ENCODE results near the gene ZNF580. TPM values are rescaled to one million over a fixed set of nuclear protein-coding genes. Genes with fewer than 3 reads are reported as not detected.

The ZNF580 gene
- total and polyA plus RNA-seq, 5 experiments from 2014 or later: 15.3 to 111 (median 21.7) TPM

- Mint-ChIP-seq H3K27ac (peak overlapping the region; percentile 6 to 93 (median 87)), H3K4me3 (peak overlapping the region in 8 of 10 donors; percentile 7 to 83 (median 34)), H3K27me3 (no peaks in the 10 kb centered on the region), H3K4me1 (peaks cover 34 to 52% (median 46%) of the 10 kb centered on the region in 4 donors), H3K36me3 (peaks cover 3 to 12% (median 4%) of the 10 kb centered on the region in 3 donors), H3K9me3 (no peaks in the 10 kb centered on the region)
- peak; percentile 66 to 97 (median 89) for DNase-seq
- peak; percentile 36 to 41 for ATAC-seq
- POLR2A ChIA-PET: interaction anchor here (0.6 to 9.3 kb wide), 16 partner anchors 8 to 620 kb away, joined by 3 to 148 read pairs (median 5); partner anchors contain the start of genes CCDC106, FIZ1, U2AF2 and ZNF524
Observed at GRCh38 chr19:55632463-55632834, 8.4 kb upstream of the ZNF580 start.

- Mint-ChIP-seq H3K27me3 (no peaks in the 10 kb centered on the region), H3K9me3 (no peaks in the 10 kb centered on the region), H3K27ac (peak overlapping the region in 4 of 10 donors; percentile 72 to 100 (median 100)), H3K36me3 (peaks cover 4 to 20% (median 5%) of the 10 kb centered on the region in 3 donors), H3K4me1 (peaks cover 40 to 61% (median 55%) of the 10 kb centered on the region in 4 donors), H3K4me3 (peak overlapping the region in 4 of 10 donors; percentile 67 to 97 (median 76))
- POLR2A ChIA-PET: interaction anchor here (0.7 to 9.3 kb wide), 12 partner anchors 9 to 543 kb away, joined by 3 to 148 read pairs (median 12); partner anchors contain the start of genes CCDC106, FIZ1, U2AF2 and UBE2S
- ATAC-seq (no peak), DNase-seq (no peak)
Observed at GRCh38 chr19:55633861-55634260, 6.9 kb upstream of the ZNF580 start.

- Mint-ChIP-seq H3K36me3 (peaks cover 4 to 20% (median 7%) of the 10 kb centered on the region in 3 donors), H3K4me1 (peaks cover 44 to 72% (median 67%) of the 10 kb centered on the region in 4 donors), H3K27ac (peak overlapping the region; percentile 99 to 100 (median 100)), H3K9me3 (no peaks in the 10 kb centered on the region), H3K27me3 (no peaks in the 10 kb centered on the region), H3K4me3 (peak overlapping the region; percentile 97 to 100 (median 100))
- POLR2A ChIA-PET: interaction anchor here (0.6 to 9.3 kb wide), 11 partner anchors 11 to 376 kb away, joined by 3 to 148 read pairs (median 12); partner anchors contain the start of genes CCDC106, FIZ1, PPP6R1 and U2AF2
- ATAC-seq: no peak
- no peak for DNase-seq
Observed at GRCh38 chr19:55635334-55635717, 5.5 kb upstream of the ZNF580 start.

- Mint-ChIP-seq H3K36me3 (peaks cover 4 to 20% (median 7%) of the 10 kb centered on the region in 3 donors), H3K27ac (peak overlapping the region; percentile 99 to 100 (median 100)), H3K4me1 (peaks cover 44 to 74% (median 70%) of the 10 kb centered on the region in 4 donors), H3K9me3 (no peaks in the 10 kb centered on the region), H3K27me3 (no peaks in the 10 kb centered on the region), H3K4me3 (peak overlapping the region; percentile 97 to 100 (median 100))
- DNase-seq: no peak
- ATAC-seq: no peak
- POLR2A ChIA-PET: interaction anchor here (0.6 to 9.3 kb wide), 11 partner anchors 10 to 377 kb away, joined by 3 to 148 read pairs (median 8); partner anchors contain the start of genes CCDC106, FIZ1, NAT14 and PPP6R1
Observed at GRCh38 chr19:55635856-55636440, 4.9 kb upstream of the ZNF580 start.

GRCh38 chr19:55636723-55637122 lies 4.1 kb upstream of the ZNF580 start:
- Mint-ChIP-seq H3K4me3 (peak overlapping the region; percentile 97 to 100 (median 100)), H3K9me3 (no peaks in the 10 kb centered on the region), H3K36me3 (peaks cover 4 to 20% (median 7%) of the 10 kb centered on the region in 3 donors), H3K27ac (peak overlapping the region; percentile 99 to 100 (median 100)), H3K4me1 (peaks cover 45 to 76% (median 71%) of the 10 kb centered on the region in 4 donors), H3K27me3 (no peaks in the 10 kb centered on the region)
- POLR2A ChIA-PET: interaction anchor here (0.6 to 9.3 kb wide), 8 partner anchors 9 to 161 kb away, joined by 3 to 148 read pairs (median 34); partner anchors contain the start of genes CCDC106, FIZ1, NAT14 and U2AF2
- DNase-seq: no peak
- ATAC-seq: no peak

GRCh38 chr19:55637534-55637933 lies 3.3 kb upstream of the ZNF580 start:
- no peaks in the 10 kb centered on the region for H3K9me3 Mint-ChIP-seq
- H3K27ac Mint-ChIP-seq: peak overlapping the region; percentile 24 to 100 (median 89)
- DNase-seq: no peak
- POLR2A ChIA-PET: interaction anchor here (0.9 to 9.3 kb wide), 9 partner anchors 9 to 176 kb away, joined by 3 to 148 read pairs (median 8); partner anchors contain the start of genes CCDC106, FIZ1, ISOC2 and NAT14
- no peaks in the 10 kb centered on the region for H3K27me3 Mint-ChIP-seq
- H3K36me3 Mint-ChIP-seq: peaks cover 4 to 20% (median 7%) of the 10 kb centered on the region in 3 donors
- peaks cover 43 to 74% (median 68%) of the 10 kb centered on the region in 4 donors for H3K4me1 Mint-ChIP-seq
- peak overlapping the region in 9 of 10 donors; percentile 29 to 100 (median 100) for H3K4me3 Mint-ChIP-seq
- ATAC-seq: no peak

GRCh38 chr19:55638864-55639359 lies 1.9 kb upstream of the ZNF580 start:
- Mint-ChIP-seq H3K4me1 (peaks cover 49 to 78% (median 73%) of the 10 kb centered on the region in 4 donors), H3K27ac (peak overlapping the region; percentile 55 to 94 (median 90)), H3K9me3 (no peaks in the 10 kb centered on the region), H3K36me3 (peaks cover 4 to 20% (median 7%) of the 10 kb centered on the region in 3 donors), H3K4me3 (peak overlapping the region in 8 of 10 donors; percentile 16 to 89 (median 56)), H3K27me3 (no peaks in the 10 kb centered on the region)
- ATAC-seq (peak in 1 of 2 donors; percentile 30), DNase-seq (peak in 8 of 10 donors; percentile 47 to 77 (median 58))
- POLR2A ChIA-PET: interaction anchor here (1.1 to 9.3 kb wide), 6 partner anchors 7 to 162 kb away, joined by 3 to 148 read pairs (median 36); partner anchors contain the start of genes CCDC106, FIZ1, U2AF2 and ZNF524

- peak; percentile 63 to 83 (median 76) for DNase-seq
- Mint-ChIP-seq H3K4me1 (peaks cover 50 to 79% (median 76%) of the 10 kb centered on the region in 4 donors), H3K4me3 (peak overlapping the region; percentile 66 to 91 (median 77)), H3K27me3 (no peaks in the 10 kb centered on the region), H3K9me3 (no peaks in the 10 kb centered on the region), H3K36me3 (peaks cover under 1 to 16% (median 4%) of the 10 kb centered on the region in 3 donors), H3K27ac (peak overlapping the region; percentile 84 to 94 (median 92))
- POLR2A ChIA-PET: interaction anchor here (0.6 to 7.3 kb wide), 6 partner anchors 9 to 1264 kb away, joined by 3 to 76 read pairs (median 6); partner anchors contain the start of genes FIZ1, ZNF524, ZNF784 and ZNF865
- ATAC-seq: peak; percentile 37 to 53
Observed at GRCh38 chr19:55640043-55640576, 692 bp upstream of the ZNF580 start.

GRCh38 chr19:55641426-55642152 lies 787 bp downstream of the ZNF580 start:
- H3K9me3 Mint-ChIP-seq: no peaks in the 10 kb centered on the region
- ATAC-seq (peak; percentile 7 to 8), DNase-seq (peak in 6 of 10 donors; percentile 28 to 69 (median 46))
- POLR2A ChIA-PET: interaction anchor here (1.0 to 9.2 kb wide), 12 partner anchors 7 to 165 kb away, joined by 4 to 148 read pairs (median 10); partner anchors contain the start of genes FIZ1, U2AF2, ZNF524 and ZNF628
- peaks cover 0 to 14% (median 4%) of the 10 kb centered on the region in 3 donors for H3K36me3 Mint-ChIP-seq
- H3K27ac Mint-ChIP-seq: peak overlapping the region; percentile 83 to 99 (median 95)
- peak overlapping the region; percentile 84 to 98 (median 94) for H3K4me3 Mint-ChIP-seq
- H3K4me1 Mint-ChIP-seq: peaks cover 37 to 71% (median 66%) of the 10 kb centered on the region in 4 donors
- no peaks in the 10 kb centered on the region for H3K27me3 Mint-ChIP-seq

- no peaks in the 10 kb centered on the region for H3K9me3 Mint-ChIP-seq
- DNase-seq: peak in 6 of 10 donors; percentile 24 to 66 (median 44)
- POLR2A ChIA-PET: interaction anchor here (0.7 to 9.2 kb wide), 17 partner anchors 7 to 499 kb away, joined by 3 to 148 read pairs (median 5); partner anchors contain the start of genes EPN1, FIZ1, U2AF2 and ZNF444
Observed at GRCh38 chr19:55642153-55643002, 1.6 kb downstream of the ZNF580 start.

More at GRCh38 chr19:55642153-55643002, 1.6 kb downstream of the ZNF580 start:
- H3K4me3 Mint-ChIP-seq: peak overlapping the region; percentile 91 to 99 (median 94)
- peaks cover 0 to 14% (median 4%) of the 10 kb centered on the region in 3 donors for H3K36me3 Mint-ChIP-seq
- peak overlapping the region; percentile 94 to 99 (median 98) for H3K27ac Mint-ChIP-seq
- ATAC-seq: peak; percentile 24 to 36
- no peaks in the 10 kb centered on the region for H3K27me3 Mint-ChIP-seq
- peaks cover 36 to 71% (median 65%) of the 10 kb centered on the region in 4 donors for H3K4me1 Mint-ChIP-seq

All from naive thymus-derived CD8-positive, alpha-beta T cell (primary cell).